ENCODE measurements around the gene RPS6KA4.

- TF ChIP-seq CTCF (IDR thresholded peaks at IDR 0.05): no peak
- no peak for TF ChIP-seq POLR2A (IDR thresholded peaks at IDR 0.05)
Observed at GRCh38 chr11:64376071-64376470, 17.1 kb downstream of the RPS6KA4 start.

All from uterus (tissue), 2 donors.